HL-60 (cell line): ENCODE results near the gene CENPN.

ENCODE experiments used
- DNase-seq, 2 experiments: peaks; one replicate each; pipeline ENCODE4 v3.0.0-alpha.2; 2010 to 2020; ENCODE audit warnings: low read depth in 1 of 2, low spot score in 1 of 2
- H3K27ac ChIP-seq: fragments of 250-450 bp; sonication (Bioruptor Pico); replicated peaks from 2 replicates; pipeline ENCODE4 v1.5.1; 2020; ENCODE audit warnings: mild to moderate bottlenecking, moderate library complexity
- H3K27me3 ChIP-seq: fragments of 250-450 bp; sonication (Bioruptor Pico); 2 replicates; pipeline ENCODE4 v1.5.1; 2021; ENCODE audit warnings: mild to moderate bottlenecking, moderate library complexity; ENCODE audit not compliant: insufficient read depth, poor library complexity, severe bottlenecking
- H3K4me3 ChIP-seq: replicated peaks from 2 replicates; pipeline ENCODE4 v1.5.1; 2011; ENCODE audit warnings: mild to moderate bottlenecking, control low read depth, low read length; ENCODE audit not compliant: insufficient read depth
- CTCF ChIP-seq: IDR thresholded peaks from one replicate; pipeline ENCODE4 v1.5.1; 2011; ENCODE audit warnings: low read length, control low read depth, inconsistent platforms; ENCODE audit not compliant: insufficient read depth
- GABPA ChIP-seq: IDR thresholded peaks from 2 replicates; pipeline ENCODE4 v1.6.1; 2012; ENCODE audit warnings: low read depth
- POLR2AphosphoS5 ChIP-seq: IDR thresholded peaks from 2 replicates; pipeline ENCODE4 v1.6.1; 2012; ENCODE audit warnings: low read depth
- REST ChIP-seq: IDR thresholded peaks from 2 replicates; pipeline ENCODE4 v1.6.1; 2012; ENCODE audit warnings: low read depth; ENCODE audit not compliant: insufficient replicate concordance
- SPI1 ChIP-seq: IDR thresholded peaks from 2 replicates; pipeline ENCODE4 v1.6.1; 2012; ENCODE audit warnings: low read depth, mild to moderate bottlenecking, borderline replicate concordance

CENPN gene

DNA sequence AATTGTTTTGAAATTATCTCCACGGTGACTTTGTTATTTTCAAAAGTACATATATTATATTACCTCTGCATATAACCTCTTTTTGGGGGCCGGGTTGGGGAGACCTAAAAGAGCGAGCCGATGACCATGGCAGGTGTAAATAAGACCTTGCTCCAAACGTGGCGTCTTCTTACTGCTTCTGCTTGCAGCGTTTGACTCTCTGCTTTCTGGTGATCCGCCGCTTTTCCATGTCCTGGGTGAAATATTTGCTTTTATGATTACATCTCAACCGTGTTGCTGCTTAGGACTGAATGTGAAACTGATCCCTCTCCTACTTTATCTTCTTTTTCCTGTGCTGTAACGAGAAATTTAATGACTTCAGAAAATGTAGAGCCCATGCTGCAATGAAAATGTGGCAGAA lies 46.7 kb downstream of the CENPN start:
- Histone ChIP-seq H3K27me3 (no peaks in the 10 kb centered on the region), H3K27ac (no peak overlapping the region), H3K4me3 (no peak overlapping the region)
- DNase-seq = no peak
- no peak for TF ChIP-seq POLR2AphosphoS5

DNA sequence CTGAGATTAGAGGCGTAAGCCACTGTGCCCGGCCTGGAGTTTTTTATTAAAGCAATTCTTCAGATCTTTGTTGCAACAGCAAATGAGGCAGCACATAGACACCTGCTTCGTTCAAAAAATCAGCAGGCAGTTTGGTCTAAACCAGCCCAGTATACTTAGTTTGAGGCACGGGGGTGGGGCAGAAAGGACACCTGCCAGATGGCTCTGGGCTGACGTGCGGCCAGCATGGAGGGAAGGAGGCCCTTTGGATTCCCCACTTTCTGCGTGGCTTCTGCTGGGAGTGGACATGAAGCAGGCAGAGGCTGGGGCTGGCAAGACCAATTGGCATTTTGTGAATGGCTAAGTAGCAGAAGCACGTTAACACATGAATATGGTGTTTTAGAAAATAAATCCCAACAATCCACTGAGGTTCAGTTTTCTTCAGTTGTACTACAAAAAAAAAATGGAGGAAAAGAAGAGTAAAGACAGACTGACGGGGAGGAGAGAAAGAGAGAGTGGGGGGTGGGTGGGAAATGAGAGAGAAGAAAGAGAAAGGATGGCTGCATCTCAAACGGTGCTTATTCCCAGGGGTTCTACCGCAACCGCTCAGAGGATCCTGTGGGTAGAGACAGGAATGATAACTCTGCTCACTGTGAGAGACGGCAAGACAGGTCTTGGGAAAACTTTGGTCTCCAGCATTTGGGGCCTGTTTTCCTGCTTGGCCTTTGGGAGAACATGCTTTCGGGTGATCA lies 53.7 kb downstream of the CENPN start:
- TF ChIP-seq POLR2AphosphoS5 (no peak), CTCF (no peak), SPI1 (no peak), GABPA (no peak), REST (no peak)
- no peaks in the 10 kb centered on the region for H3K27me3 ChIP-seq
- no peak overlapping the region for H3K27ac ChIP-seq
- no peak overlapping the region for H3K4me3 ChIP-seq
- no peak for DNase-seq

- no peak overlapping the region for H3K4me3 ChIP-seq
- no peak for TF ChIP-seq SPI1
- TF ChIP-seq GABPA = no peak
- TF ChIP-seq POLR2AphosphoS5 = no peak
- no peak for TF ChIP-seq REST
- no peak for TF ChIP-seq CTCF
- no peak for DNase-seq
- no peaks in the 10 kb centered on the region for H3K27me3 ChIP-seq
- H3K27ac ChIP-seq = no peak overlapping the region
Observed at GRCh38 chr16:81061307-81061640, 54.3 kb downstream of the CENPN start.

- no peaks in the 10 kb centered on the region for H3K27me3 ChIP-seq
- DNase-seq = no peak
- H3K27ac ChIP-seq = no peak overlapping the region
- no peak overlapping the region for H3K4me3 ChIP-seq
- no peak for TF ChIP-seq REST
- no peak for TF ChIP-seq GABPA
- no peak for TF ChIP-seq POLR2AphosphoS5
- TF ChIP-seq SPI1 = no peak
- TF ChIP-seq CTCF = no peak
Observed at GRCh38 chr16:81061871-81062608, 55.0 kb downstream of the CENPN start.
